OCI-LY1 (cell line): ENCODE data around the gene TBC1D20.

ENCODE experiments used
- EZH2 ChIP-seq: fragments of 200-600 bp; sonication (generic), shearing (Covaris generic); IDR thresholded peaks from 2 replicates; pipeline ENCODE4 v1.8.0; 2017; ENCODE audit warnings: borderline replicate concordance, mixed run types, mild to moderate bottlenecking, antibody characterized with exemption, low read length, moderate library complexity, mixed read lengths
- TF ChIP-seq, protein P1 (sequence below): fragments of 200-600 bp; sonication (generic), shearing (Covaris generic); IDR thresholded peaks from 2 replicates; pipeline ENCODE4 v1.5.1; 2017; ENCODE audit warnings: mild to moderate bottlenecking, antibody characterized with exemption, low read length, moderate library complexity, mixed read lengths

DNA sequence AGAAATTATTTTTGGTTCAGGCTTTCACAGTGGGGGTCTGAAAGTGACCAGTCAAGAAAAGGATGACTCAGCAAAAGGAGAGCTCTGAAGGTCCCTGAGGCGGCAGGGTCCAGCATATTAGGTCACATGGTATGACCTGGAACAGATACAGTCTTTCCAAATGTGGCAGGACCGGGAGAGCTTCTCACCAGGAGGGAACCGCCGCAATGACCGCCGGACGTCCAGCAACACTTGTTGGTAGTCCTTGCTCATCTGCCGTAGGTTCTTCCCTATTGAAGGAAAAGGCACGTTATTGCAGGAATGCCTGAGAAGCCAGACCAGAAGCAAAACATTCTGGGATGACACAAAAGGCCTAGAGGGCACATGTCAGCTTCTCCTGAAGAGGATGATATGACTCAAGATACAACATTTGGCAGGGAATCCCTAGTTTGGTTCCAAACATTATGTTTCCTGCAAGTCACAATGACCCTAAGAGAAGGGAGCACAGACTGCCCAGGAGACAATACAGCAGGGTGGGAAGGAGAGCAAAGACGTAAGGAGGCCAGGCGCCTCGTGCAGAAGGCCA lies 17.4 kb downstream of the TBC1D20 start:
- TF ChIP-seq, protein P1, sequence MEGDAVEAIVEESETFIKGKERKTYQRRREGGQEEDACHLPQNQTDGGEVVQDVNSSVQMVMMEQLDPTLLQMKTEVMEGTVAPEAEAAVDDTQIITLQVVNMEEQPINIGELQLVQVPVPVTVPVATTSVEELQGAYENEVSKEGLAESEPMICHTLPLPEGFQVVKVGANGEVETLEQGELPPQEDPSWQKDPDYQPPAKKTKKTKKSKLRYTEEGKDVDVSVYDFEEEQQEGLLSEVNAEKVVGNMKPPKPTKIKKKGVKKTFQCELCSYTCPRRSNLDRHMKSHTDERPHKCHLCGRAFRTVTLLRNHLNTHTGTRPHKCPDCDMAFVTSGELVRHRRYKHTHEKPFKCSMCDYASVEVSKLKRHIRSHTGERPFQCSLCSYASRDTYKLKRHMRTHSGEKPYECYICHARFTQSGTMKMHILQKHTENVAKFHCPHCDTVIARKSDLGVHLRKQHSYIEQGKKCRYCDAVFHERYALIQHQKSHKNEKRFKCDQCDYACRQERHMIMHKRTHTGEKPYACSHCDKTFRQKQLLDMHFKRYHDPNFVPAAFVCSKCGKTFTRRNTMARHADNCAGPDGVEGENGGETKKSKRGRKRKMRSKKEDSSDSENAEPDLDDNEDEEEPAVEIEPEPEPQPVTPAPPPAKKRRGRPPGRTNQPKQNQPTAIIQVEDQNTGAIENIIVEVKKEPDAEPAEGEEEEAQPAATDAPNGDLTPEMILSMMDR, result no peak
- no peak for TF ChIP-seq EZH2
